Measurements from ENCODE around the gene DECR2.

DNA sequence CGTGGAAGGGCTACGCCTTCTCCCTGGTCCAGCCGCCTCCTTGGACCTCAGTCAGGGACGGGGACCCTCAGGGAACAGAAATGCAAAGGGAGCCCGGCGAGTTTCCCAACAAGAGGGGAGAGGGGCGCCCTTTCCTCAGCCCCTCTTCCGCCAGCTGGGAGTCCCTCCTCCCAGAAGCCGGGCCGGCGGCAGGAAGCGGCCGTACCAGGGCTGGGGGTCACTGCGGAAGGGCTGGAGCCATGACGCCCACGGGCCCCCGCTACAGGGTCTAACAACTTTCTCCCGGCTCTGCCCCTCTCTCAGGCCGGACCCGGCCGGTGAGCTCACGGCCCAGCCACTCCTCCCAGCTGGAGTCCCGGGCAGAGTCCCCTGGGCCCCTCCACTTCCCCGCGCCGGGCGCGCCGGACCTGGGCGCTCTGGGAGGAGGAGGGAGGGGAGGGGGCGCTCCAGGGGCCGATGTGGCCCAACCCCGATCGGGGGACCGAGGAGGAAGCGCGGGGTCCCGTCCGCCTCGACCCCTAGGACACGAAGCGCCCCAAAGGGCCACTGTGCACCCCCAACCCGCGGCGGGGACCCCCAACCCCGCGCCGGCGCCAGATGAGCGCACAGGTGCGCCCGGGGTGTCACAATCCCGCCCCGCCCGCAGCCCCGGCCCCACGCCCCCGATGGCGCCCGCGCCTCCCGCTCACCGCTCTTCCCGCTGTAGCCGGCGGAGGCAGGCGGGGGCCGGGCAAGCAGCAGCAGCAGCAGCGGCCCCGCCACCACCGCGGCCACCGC is 20.5 kb upstream of the DECR2 start:
- TF ChIP-seq, protein P1, sequence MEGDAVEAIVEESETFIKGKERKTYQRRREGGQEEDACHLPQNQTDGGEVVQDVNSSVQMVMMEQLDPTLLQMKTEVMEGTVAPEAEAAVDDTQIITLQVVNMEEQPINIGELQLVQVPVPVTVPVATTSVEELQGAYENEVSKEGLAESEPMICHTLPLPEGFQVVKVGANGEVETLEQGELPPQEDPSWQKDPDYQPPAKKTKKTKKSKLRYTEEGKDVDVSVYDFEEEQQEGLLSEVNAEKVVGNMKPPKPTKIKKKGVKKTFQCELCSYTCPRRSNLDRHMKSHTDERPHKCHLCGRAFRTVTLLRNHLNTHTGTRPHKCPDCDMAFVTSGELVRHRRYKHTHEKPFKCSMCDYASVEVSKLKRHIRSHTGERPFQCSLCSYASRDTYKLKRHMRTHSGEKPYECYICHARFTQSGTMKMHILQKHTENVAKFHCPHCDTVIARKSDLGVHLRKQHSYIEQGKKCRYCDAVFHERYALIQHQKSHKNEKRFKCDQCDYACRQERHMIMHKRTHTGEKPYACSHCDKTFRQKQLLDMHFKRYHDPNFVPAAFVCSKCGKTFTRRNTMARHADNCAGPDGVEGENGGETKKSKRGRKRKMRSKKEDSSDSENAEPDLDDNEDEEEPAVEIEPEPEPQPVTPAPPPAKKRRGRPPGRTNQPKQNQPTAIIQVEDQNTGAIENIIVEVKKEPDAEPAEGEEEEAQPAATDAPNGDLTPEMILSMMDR (IDR thresholded peaks at IDR 0.05): no peak
- no peak for TF ChIP-seq EZH2 (IDR thresholded peaks at IDR 0.05)
